Stimulated activated memory B cell treated with anti-CD40 and anti-IgM and Interleukin-4, amounts not matched to agents 10 μg/mL and 1 μg/mL and 100 μg/mL, for 72 hours (primary cell): Measurements from ENCODE around the gene KRTAP4-6.
"Not testable (repeated sequence)": the region's sequence is repeated elsewhere in the genome, so short reads cannot be mapped to it uniquely, and the experiment has no call there.

Experiments used
- ATAC-seq: fragments of 150-1000 bp; cut with Tn5 transposase; 2 replicates; pipeline ENCODE4 v1.10.0; 2021
- H3K27ac Mint-ChIP-seq: one replicate; pipeline ENCODE4 v1.8.0; 2022; ENCODE audit warnings: mild to moderate bottlenecking, mixed read lengths
- H3K27me3 Mint-ChIP-seq: one replicate; pipeline ENCODE4 v1.8.0; 2022; ENCODE audit warnings: mixed read lengths
- H3K36me3 Mint-ChIP-seq: one replicate; pipeline ENCODE4 v1.8.0; 2022; ENCODE audit warnings: mixed read lengths
- H3K4me1 Mint-ChIP-seq: one replicate; pipeline ENCODE4 v1.8.0; 2022; ENCODE audit warnings: mixed read lengths
- H3K4me3 Mint-ChIP-seq: one replicate; pipeline ENCODE4 v1.8.0; 2022; ENCODE audit warnings: mild to moderate bottlenecking, moderate library complexity, mixed read lengths
- H3K9me3 Mint-ChIP-seq: one replicate; pipeline ENCODE4 v1.8.0; 2022; ENCODE audit warnings: mixed read lengths

Gene KRTAP4-6

DNA sequence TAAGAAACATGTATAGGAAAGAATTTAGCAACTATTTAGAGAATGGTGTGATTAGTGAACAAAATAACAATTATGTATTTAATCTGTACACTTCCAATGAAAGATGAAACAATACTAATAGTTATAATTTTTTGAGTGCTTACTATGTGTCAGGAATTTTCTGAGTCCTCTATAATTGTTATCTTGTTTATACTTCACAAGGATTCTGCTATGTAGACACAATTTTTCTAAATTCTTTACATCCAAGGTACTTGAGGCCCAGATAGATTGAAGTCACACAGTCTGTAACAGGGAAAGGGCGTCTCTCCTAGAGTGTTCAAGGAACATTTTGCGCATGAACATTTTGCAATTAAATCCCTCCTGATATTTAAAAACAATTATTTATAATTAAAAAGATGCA is 15.3 kb downstream of the KRTAP4-6 start:
- Mint-ChIP-seq H3K27ac (no peak overlapping the region), H3K9me3 (peaks cover 3% of the 10 kb centered on the region), H3K36me3 (no peaks in the 10 kb centered on the region), H3K27me3 (peaks cover 28% of the 10 kb centered on the region), H3K4me3 (no peak overlapping the region), H3K4me1 (peaks cover 28% of the 10 kb centered on the region)
- ATAC-seq = no peak

DNA sequence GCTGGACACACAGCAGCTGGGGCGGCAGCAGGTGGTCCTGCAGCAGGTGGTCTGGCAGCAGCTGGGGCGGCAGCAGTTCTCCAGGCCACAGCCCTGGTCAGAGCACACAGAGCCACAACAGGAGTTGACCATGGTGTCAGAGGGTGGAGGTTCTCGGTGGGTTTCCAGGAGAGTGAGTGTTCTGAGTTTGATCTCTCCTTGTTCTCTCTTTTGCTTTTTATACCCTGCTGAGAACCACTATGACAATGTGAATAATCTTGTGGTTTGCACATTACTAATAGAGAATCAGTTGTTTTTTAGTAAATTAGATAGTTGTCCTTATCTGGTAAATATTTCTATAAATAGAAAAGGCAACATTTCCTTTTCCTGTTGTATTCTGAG is 16.4 kb downstream of the KRTAP4-6 start, which contains the start of gene KRTAP4-12:
Gene KRTAP4-12 (minus strand): TSS at position 192 of the 381 bp plus-strand sequence. CDS start 60 bp downstream, at position 132.
- ATAC-seq, H3K9me3 Mint-ChIP-seq, H3K4me3 Mint-ChIP-seq, H3K36me3 Mint-ChIP-seq, H3K27ac Mint-ChIP-seq: not testable (repeated sequence)
- peaks cover 33% of the 10 kb centered on the region for H3K4me1 Mint-ChIP-seq
- H3K27me3 Mint-ChIP-seq = peaks cover 28% of the 10 kb centered on the region

DNA sequence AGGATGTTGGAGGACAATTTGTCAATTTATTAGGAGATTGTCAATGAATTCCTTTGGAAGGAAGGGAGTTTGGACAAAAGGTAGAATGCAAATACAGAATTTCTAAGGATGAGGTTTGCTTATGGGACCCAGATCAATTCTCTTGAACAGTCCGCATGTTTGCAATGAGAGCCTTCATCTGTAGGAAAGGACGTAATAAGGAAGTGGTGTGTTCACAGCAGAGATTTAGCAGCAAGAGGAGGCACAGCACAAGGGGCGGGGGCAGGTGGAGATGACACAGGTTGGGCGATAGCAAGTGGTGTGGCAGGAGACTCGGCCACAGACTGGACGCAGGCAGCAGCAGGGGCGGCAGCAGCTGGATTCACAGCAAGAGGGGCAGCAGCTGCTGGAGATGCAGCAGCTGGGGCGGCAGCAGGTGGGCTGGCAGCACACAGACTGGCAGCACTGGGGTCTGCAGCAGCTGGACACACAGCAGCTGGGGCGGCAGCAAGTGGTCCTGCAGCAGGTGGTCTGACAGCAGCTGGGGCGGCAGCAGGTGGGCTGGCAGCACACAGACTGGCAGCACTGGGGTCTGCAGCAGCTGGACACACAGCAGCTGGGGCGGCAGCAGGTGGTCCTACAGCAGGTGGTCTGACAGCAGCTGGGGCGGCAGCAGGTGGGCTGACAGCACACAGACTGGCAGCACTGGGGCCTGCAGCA is 16.9 kb downstream of the KRTAP4-6 start:
- H3K36me3 Mint-ChIP-seq, H3K9me3 Mint-ChIP-seq, H3K4me3 Mint-ChIP-seq, H3K27ac Mint-ChIP-seq, ATAC-seq: not testable (repeated sequence)
- Mint-ChIP-seq H3K27me3 (peaks cover 28% of the 10 kb centered on the region), H3K4me1 (peaks cover 33% of the 10 kb centered on the region)

DNA sequence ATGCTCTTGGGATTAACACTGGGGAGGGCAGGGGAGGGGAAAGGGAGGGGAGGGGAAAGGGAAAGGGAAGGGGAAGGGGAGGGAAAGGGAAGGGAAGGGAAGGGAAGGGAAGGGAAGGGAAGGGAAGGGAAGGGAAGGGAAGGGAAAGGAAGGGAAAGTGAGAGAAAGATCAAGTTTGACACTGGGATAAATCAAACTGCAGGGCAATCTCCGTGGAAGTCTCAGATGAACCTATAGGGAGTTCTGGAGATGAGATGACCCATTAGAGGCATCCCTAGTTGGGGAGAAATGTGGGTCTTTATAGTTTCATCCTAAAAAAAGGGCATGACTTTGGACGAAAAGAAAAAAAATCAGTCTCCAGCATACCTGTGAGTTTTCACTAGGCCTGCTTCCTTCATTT is 18.6 kb downstream of the KRTAP4-6 start:
- peaks cover 5% of the 10 kb centered on the region for H3K36me3 Mint-ChIP-seq
- ATAC-seq = no peak

DNA sequence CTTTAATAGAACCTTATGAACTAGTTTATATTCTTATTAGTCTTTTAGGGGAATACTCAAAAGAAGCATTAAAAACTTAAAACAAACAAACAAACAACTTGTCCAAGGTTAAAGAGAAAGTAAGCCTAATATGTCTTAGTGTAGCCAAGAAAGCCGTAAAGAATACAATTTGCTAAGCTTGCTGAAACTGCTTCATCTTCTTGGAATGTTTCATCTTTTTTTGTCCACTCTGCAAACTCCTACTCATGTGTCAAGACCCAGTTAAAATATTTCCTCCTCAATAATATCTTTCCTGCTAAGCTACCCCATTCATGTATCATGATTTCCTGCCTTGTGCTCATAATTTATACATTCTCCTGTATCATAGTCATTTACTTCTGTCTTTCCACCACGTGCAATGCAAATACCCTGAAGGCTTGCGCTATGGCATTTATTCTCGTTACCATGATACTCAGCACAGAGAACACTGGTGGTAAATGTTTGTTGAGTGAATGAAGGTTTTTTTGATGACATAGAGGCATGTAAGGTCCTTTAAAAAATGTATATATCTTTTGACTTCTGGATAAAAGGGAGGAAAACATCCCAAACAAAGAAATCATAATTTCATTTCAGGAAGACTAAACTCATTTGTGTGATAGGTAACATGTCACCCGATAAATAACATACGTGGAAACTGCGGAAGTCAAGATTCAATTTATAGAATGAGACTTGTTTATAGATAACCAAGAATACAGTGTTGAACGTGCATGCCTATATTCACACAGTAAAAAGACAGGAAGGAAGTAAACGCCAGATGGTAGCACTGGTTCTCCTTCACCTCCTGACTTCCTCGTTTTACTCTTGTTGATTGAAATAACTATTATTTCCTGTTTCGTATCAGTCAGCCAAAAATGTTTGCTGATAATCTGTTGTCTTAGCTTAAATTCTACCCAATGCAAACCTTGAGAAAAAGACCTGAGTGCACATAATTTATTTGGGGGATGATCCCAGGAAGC is 20.4 kb downstream of the KRTAP4-6 start:
- not testable (repeated sequence) for H3K36me3 Mint-ChIP-seq, H3K9me3 Mint-ChIP-seq
- ATAC-seq = peak; percentile 64
- H3K27me3 Mint-ChIP-seq = peaks cover 41% of the 10 kb centered on the region
- H3K27ac Mint-ChIP-seq = peak overlapping the region; percentile 61
- peak overlapping the region; percentile 44 for H3K4me3 Mint-ChIP-seq
- peaks cover 50% of the 10 kb centered on the region for H3K4me1 Mint-ChIP-seq

More for the DNA sequence above, 18.6 kb downstream of the KRTAP4-6 start:
- Mint-ChIP-seq H3K27ac (no peak overlapping the region), H3K27me3 (peaks cover 40% of the 10 kb centered on the region), H3K4me3 (no peak overlapping the region), H3K9me3 (peaks cover 3% of the 10 kb centered on the region), H3K4me1 (peaks cover 44% of the 10 kb centered on the region)

DNA sequence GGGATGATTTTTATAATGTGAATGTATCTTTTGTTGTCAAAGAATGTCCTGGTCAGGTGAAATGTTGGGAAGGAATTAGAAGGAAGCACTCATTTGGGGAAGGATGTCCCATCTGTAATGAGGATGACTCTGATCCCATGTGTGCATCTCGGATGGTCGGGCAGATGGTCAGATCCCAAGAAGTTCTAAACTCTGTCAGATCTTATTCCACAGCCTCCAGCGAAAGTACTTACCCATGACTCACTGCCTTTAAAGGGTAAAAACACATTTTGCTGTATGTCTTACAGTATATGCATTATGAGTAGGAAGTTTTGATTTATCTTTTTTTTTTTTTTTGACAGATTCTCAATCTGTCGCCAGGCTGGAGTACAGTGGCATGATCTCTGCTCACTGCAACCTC is 21.6 kb downstream of the KRTAP4-6 start:
- peaks cover 39% of the 10 kb centered on the region for H3K4me1 Mint-ChIP-seq
- H3K27me3 Mint-ChIP-seq = peaks cover 31% of the 10 kb centered on the region
- no peak for ATAC-seq

DNA sequence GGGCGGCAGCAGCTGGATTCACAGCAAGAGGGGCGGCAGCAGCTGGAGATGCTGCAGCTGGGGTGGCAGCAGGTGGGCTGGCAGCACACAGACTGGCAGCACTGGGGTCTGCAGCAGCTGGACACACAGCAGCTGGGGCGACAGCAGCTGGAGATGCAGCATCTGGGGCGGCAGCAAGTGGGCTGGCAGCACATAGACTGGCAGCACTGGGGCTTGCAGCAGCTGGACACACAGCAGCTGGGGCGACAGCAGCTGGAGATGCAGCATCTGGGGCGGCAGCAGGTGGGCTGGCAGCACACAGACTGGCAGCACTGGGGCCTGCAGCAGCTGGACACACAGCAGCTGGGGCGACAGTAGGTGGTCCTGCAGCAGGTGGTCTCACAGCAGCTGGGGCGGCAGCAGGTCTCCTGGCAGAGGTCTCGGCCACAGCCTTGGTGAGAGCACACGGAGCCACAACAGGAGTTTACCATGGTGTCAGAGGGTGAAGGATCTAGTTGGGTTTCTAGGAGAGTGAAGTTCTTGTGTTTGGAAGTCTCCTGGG is 22.4 kb downstream of the KRTAP4-6 start, which contains the start of gene KRTAP4-11:
Gene KRTAP4-11 (minus strand): TSS at position 528 of the 541 bp plus-strand sequence. CDS start 58 bp downstream, at position 470.
- H3K4me1 Mint-ChIP-seq = peaks cover 31% of the 10 kb centered on the region
- not testable (repeated sequence) for H3K27ac Mint-ChIP-seq, H3K9me3 Mint-ChIP-seq, H3K4me3 Mint-ChIP-seq, H3K36me3 Mint-ChIP-seq, ATAC-seq
- peaks cover 23% of the 10 kb centered on the region for H3K27me3 Mint-ChIP-seq

More for the DNA sequence above, 21.6 kb downstream of the KRTAP4-6 start:
- H3K9me3 Mint-ChIP-seq = peaks cover 3% of the 10 kb centered on the region
- H3K4me3 Mint-ChIP-seq = no peak overlapping the region
- H3K36me3 Mint-ChIP-seq = peaks cover 5% of the 10 kb centered on the region
- no peak overlapping the region for H3K27ac Mint-ChIP-seq

DNA sequence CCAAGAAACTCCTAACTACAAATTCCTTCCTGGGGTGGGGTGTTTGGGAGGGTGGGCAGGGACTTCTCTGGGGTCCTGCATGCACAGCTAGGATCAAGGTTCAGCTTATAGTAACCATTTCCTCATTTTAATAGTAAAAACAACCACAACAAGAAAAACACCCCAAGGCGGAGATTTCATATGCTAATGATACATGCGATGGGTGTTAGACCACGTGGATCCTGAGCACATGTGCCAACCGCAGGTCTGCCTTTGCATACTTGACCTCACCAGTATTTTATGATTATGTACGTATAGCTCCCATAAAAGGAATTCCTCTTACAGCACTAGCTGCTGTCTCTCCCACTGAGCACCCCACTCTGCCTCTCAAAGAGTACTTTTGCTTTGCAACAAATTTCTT is 24.0 kb downstream of the KRTAP4-6 start:
- Mint-ChIP-seq H3K9me3 (peaks cover 1% of the 10 kb centered on the region), H3K27me3 (peaks cover 14% of the 10 kb centered on the region), H3K4me1 (peaks cover 29% of the 10 kb centered on the region), H3K36me3 (peaks cover 8% of the 10 kb centered on the region), H3K27ac (no peak overlapping the region), H3K4me3 (no peak overlapping the region)
- peak; percentile 70 for ATAC-seq

DNA sequence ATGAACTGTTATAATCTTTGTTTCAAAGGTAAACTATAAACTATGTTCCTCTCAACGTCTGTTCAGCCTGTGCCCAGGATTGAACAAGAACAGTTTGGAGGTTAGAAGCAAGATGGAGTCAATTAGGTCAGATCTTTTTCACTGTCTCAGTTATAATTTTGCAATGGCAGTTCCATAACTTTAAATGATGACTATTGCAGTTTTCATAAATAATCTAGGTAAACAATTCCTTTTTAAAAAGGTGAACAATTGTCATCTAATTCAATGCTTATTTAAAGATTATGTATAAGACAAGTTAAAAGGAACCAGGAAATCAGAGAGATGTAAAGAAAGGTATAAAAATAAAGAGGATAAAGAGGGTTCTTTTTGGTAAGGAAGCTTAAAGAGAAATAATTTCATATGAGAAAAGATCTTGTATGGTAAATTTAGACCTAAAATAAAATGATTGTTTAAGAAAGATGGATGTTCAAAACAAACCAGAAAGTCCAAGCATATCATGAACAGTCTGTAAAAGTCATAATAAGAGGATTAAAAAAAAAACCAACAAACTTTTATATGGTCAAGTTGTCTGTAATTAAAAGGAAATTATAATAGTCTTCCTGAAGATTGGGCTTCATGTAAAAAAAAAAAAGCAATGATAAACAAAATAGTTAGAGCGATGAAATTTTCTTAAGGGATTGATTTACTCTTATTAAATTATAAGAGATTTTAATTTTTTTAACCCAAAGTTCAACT is 29.0 kb downstream of the KRTAP4-6 start:
- H3K9me3 Mint-ChIP-seq = peaks cover 3% of the 10 kb centered on the region
- no peak overlapping the region for H3K27ac Mint-ChIP-seq
- peaks cover 17% of the 10 kb centered on the region for H3K4me1 Mint-ChIP-seq
- H3K36me3 Mint-ChIP-seq = peaks cover 7% of the 10 kb centered on the region
- H3K27me3 Mint-ChIP-seq = peaks cover 2% of the 10 kb centered on the region
- ATAC-seq = no peak
- H3K4me3 Mint-ChIP-seq = no peak overlapping the region

DNA sequence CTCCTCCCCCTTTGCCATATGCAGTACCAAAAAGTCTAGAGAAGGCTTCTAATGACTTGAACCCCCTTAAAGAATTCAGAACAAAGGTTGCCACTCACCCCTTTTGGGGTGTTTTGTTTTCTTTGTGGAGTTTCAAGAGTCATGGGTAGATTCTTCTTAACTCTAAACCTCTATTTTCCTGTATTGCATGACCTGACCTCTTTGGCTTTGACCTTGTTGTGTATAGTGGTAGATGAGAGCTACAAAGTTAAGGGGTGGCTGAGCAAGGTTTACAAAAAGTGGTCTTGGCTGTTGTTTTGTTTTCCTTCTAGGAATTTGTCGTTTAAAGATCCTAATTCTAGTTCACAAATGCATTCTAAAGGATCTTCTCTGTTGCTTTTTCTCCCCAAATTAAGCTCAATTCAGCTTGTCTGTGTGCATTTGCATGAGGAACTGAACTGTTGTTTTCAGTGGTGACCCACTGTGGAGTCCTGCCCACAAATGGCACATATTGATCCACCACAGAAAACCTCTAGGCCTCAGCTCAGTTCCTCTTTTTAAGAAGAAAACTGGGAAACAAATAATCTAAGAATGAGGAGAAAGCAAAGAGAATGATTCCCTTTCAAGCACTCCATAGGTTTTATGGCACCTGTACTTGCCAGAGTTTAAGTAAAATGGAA is 31.5 kb downstream of the KRTAP4-6 start:
- peaks cover 11% of the 10 kb centered on the region for H3K27me3 Mint-ChIP-seq
- ATAC-seq = peak; percentile 76
- H3K4me1 Mint-ChIP-seq = peaks cover 16% of the 10 kb centered on the region
- not testable (repeated sequence) for H3K9me3 Mint-ChIP-seq, H3K27ac Mint-ChIP-seq, H3K36me3 Mint-ChIP-seq
- peak overlapping the region; percentile 11 for H3K4me3 Mint-ChIP-seq

DNA sequence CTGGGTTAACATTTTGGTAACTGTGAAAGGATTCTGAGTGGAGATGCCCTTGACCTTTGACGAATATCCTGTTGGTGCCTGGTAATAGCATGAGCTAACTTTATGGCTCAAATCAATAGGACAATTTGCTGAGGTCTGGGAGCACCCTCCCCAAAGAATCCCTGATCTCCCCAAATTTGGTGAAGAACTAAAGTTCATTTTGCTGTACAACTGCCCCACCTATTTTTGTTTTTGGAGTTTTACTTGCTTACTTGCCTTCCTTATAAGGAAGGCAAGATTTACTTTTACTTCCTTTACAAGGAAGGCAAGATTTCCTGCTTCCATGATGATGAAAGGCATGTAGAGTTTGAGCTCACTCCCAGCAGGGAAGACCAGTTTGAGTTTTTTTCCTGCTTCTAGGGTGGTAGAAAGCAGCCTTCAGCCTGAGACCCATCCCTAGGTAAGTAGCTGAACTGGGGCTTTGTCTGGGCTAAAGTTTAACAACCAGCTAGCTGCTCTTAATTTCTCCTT is 32.3 kb downstream of the KRTAP4-6 start:
- H3K4me1 Mint-ChIP-seq = peaks cover 16% of the 10 kb centered on the region
- no peak overlapping the region for H3K4me3 Mint-ChIP-seq
- H3K9me3 Mint-ChIP-seq = peaks cover 3% of the 10 kb centered on the region
- H3K36me3 Mint-ChIP-seq = peaks cover 7% of the 10 kb centered on the region
- H3K27ac Mint-ChIP-seq = no peak overlapping the region
- ATAC-seq = no peak
- peaks cover 11% of the 10 kb centered on the region for H3K27me3 Mint-ChIP-seq

DNA sequence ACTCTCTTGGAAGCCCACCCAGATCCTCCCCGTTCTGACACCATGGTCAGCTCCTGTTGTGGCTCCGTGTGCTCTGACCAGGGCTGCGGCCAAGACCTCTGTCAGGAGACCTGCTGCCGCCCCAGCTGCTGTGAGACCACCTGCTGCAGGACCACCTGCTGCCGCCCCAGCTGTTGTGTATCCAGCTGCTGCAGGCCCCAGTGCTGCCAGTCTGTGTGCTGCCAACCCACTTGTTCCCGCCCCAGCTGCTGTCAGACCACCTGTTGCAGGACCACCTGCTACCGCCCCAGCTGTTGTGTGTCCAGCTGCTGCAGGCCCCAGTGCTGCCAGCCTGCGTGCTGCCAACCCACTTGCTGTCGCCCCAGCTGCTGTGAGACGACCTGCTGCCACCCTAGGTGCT is 35.0 kb downstream of the KRTAP4-6 start, which contains the start of gene KRTAP4-9:
Gene KRTAP4-9 (plus strand): TSS at position 43 of the 400 bp plus-strand sequence. CDS start 0 bp downstream, at position 43.
- Mint-ChIP-seq H3K4me1 (peaks cover 16% of the 10 kb centered on the region), H3K27me3 (peaks cover 25% of the 10 kb centered on the region)
- not testable (repeated sequence) for H3K27ac Mint-ChIP-seq, H3K4me3 Mint-ChIP-seq, H3K36me3 Mint-ChIP-seq, H3K9me3 Mint-ChIP-seq, ATAC-seq

DNA sequence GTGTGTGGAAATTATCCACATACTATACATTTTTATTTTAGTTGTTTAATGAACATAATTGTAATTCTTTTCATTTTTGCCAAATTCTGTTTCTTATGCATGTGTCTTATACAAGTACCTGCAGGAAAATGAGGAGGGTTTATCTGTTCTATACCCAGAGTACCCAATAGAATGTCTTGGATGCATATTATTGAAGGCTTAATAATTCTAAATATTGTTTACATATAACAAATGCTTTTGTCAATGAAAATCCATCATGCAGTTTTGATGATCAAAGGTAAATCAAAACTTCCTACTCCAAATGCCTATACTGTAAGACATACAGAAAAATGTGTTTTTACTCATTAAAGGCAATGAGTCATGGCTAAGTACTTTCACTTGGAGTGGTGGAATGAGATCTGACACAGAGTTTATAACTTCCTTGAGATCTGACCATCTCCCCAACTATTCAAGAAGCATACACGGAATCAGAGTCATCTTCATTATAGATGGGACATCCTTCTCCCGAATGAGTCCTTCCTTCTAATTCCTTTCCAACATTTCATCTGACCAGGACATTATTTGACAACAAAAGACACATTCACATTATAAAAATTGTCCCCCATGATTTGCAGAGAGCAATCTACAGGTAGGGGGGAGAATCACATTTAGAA is 35.8 kb downstream of the KRTAP4-6 start:
- not testable (repeated sequence) for H3K36me3 Mint-ChIP-seq, ATAC-seq, H3K4me3 Mint-ChIP-seq, H3K4me1 Mint-ChIP-seq, H3K27ac Mint-ChIP-seq, H3K9me3 Mint-ChIP-seq
- peaks cover 33% of the 10 kb centered on the region for H3K27me3 Mint-ChIP-seq
